ENCODE data around the gene SERF1A. TPM values are rescaled to one million over a fixed set of nuclear protein-coding genes. Genes with fewer than 3 reads are reported as not detected.
"Not testable (repeated sequence)": the region's sequence is repeated elsewhere in the genome, so short reads cannot be mapped to it uniquely, and the experiment has no call there.

SERF1A gene
- total RNA-seq (2014; rRNA removed; shearing (Covaris generic)) (15.3 and 16.2 TPM in 2 replicates), polyA plus RNA-seq (2016; fragmentation: Nextera tagmentation; extraction: Ambion mirVana) (6.8 and 9.2 TPM in 2 replicates)

GRCh38 chr5:70900533-70901271, at the start of gene SERF1A:
Gene SERF1A (plus strand): TSS chr5:70900669. CDS start chr5:70900870, 201 bp downstream.
- not testable (repeated sequence) for H3K4me2 ChIP-seq (ENCODE audit: unreplicated experiment)

GRCh38 chr5:70866778-70867177, 33.7 kb upstream of the SERF1A start:
- H3K27me3 ChIP-seq (replicated peaks; ENCODE audit: insufficient read depth); in situ Hi-C loops (cut with MboI); H3K4me2 ChIP-seq (ENCODE audit: unreplicated experiment); H3K4me3 ChIP-seq; H3K4me1 ChIP-seq (ENCODE audit: insufficient read depth); H3K36me3 ChIP-seq (ENCODE audit: low read depth); H4K20me1 ChIP-seq (ENCODE audit: insufficient read depth); H2AFZ ChIP-seq; H3K27ac ChIP-seq; H3K9ac ChIP-seq; DNase-seq; H3K9me3 ChIP-seq (ENCODE audit: low read depth); H3F3A ChIP-seq (ENCODE audit: insufficient read depth); H3K9me2 ChIP-seq (ENCODE audit: insufficient read depth); H3K79me2 ChIP-seq (ENCODE audit: insufficient read depth): not testable (repeated sequence)
- no CpG with 5 or more reads among the region's 2 CpGs for WGBS, 2 experiments (ENCODE audit: low coverage in 1 of 2, low lambda C conversion rate in 2 of 2, missing lambda C conversion rate in 2 of 2)

More at GRCh38 chr5:70900533-70901271, at the start of gene SERF1A:
- H3K9me3 ChIP-seq (ENCODE audit: low read depth); H2AFZ ChIP-seq; H3K27me3 ChIP-seq (replicated peaks; ENCODE audit: insufficient read depth); DNase-seq; H3K4me1 ChIP-seq (ENCODE audit: insufficient read depth); H3K9me2 ChIP-seq (ENCODE audit: insufficient read depth); H3K36me3 ChIP-seq (ENCODE audit: low read depth); H3K9ac ChIP-seq; in situ Hi-C loops (cut with MboI); H3F3A ChIP-seq (ENCODE audit: insufficient read depth); H3K27ac ChIP-seq; H4K20me1 ChIP-seq (ENCODE audit: insufficient read depth); H3K79me2 ChIP-seq (ENCODE audit: insufficient read depth); H3K4me3 ChIP-seq: not testable (repeated sequence)
- WGBS, 2 experiments (ENCODE audit: low coverage in 1 of 2, low lambda C conversion rate in 2 of 2, missing lambda C conversion rate in 2 of 2), result no CpG with 5 or more reads among the region's 66 CpGs

DNA sequence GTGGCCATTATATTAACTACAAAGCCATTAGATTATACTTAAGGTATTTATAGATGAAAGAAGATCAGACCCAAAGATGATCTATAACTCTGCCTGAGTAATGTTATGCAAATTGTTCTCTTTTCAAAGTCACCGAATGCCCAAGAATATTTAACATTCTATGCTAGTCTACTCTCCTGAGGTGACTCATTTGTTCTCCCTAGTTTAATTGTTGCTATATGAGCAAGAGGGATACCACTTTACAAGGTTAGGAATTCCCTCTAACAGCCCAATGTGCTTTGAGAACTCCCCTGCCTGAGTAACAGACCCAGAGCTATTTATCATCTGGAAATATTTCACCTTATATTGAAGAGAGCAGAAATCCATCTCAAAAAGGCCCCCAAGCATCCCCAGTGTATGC, 29.8 kb upstream of the SERF1A start:
- H3F3A ChIP-seq (ENCODE audit: insufficient read depth); H3K27ac ChIP-seq; H3K9ac ChIP-seq; DNase-seq; H3K4me1 ChIP-seq (ENCODE audit: insufficient read depth); H4K20me1 ChIP-seq (ENCODE audit: insufficient read depth); H2AFZ ChIP-seq; H3K9me2 ChIP-seq (ENCODE audit: insufficient read depth); H3K27me3 ChIP-seq (replicated peaks; ENCODE audit: insufficient read depth); in situ Hi-C loops (cut with MboI); H3K36me3 ChIP-seq (ENCODE audit: low read depth); H3K79me2 ChIP-seq (ENCODE audit: insufficient read depth); H3K9me3 ChIP-seq (ENCODE audit: low read depth); H3K4me2 ChIP-seq (ENCODE audit: unreplicated experiment); H3K4me3 ChIP-seq: not testable (repeated sequence)
- no CpG with 5 or more reads among the region's 1 CpG for WGBS, 2 experiments (ENCODE audit: low coverage in 1 of 2, low lambda C conversion rate in 2 of 2, missing lambda C conversion rate in 2 of 2)

DNA sequence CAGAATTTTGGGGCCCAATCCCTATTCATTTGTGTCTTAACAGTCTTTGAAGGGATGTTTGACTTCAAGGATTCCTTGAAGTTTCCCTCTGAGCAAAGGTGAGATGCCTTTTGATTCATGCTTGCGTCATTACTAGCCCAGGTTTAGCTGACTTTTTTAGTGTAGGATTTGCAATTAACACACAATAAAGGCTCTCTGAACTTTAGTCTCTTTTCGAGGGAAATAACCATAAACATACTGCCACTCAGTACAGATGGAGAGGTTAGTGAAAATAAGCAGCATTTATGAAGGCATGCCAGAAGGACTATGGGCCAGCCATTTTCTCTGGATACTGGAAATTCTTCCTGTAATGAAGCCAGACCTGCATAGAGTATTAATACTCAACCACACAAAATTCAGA, 4.4 kb upstream of the SERF1A start:
- H3K27me3 ChIP-seq (replicated peaks; ENCODE audit: insufficient read depth); H3K4me2 ChIP-seq (ENCODE audit: unreplicated experiment); H3K4me3 ChIP-seq; H3K27ac ChIP-seq; H3K9me3 ChIP-seq (ENCODE audit: low read depth); H3K9ac ChIP-seq; H3K9me2 ChIP-seq (ENCODE audit: insufficient read depth); H3K4me1 ChIP-seq (ENCODE audit: insufficient read depth); H3F3A ChIP-seq (ENCODE audit: insufficient read depth); H3K36me3 ChIP-seq (ENCODE audit: low read depth); H4K20me1 ChIP-seq (ENCODE audit: insufficient read depth); H3K79me2 ChIP-seq (ENCODE audit: insufficient read depth); DNase-seq; H2AFZ ChIP-seq; in situ Hi-C loops (cut with MboI): not testable (repeated sequence)
- no CpG with 5 or more reads among the region's 2 CpGs for WGBS, 2 experiments (ENCODE audit: low coverage in 1 of 2, low lambda C conversion rate in 2 of 2, missing lambda C conversion rate in 2 of 2)

DNA sequence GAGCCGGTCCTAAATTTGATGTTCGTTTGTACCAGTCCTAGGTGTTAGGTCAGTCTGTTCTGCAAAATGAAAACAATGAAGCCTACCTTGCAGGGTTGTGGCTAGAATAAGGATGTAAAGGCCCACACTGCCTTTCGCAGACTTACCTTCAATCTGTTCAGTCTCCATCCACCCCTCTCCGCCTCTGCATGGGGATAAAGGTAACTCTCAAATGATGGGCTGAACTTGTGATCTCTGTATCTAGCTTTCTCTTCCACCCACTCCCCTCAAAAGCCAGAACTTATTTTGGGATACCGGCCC, 753 bp downstream of the SERF1A start:
- H3K79me2 ChIP-seq (ENCODE audit: insufficient read depth); H3K9ac ChIP-seq; H3F3A ChIP-seq (ENCODE audit: insufficient read depth); H2AFZ ChIP-seq; H3K27ac ChIP-seq; H3K4me1 ChIP-seq (ENCODE audit: insufficient read depth); H3K9me2 ChIP-seq (ENCODE audit: insufficient read depth); H3K9me3 ChIP-seq (ENCODE audit: low read depth); H3K27me3 ChIP-seq (replicated peaks; ENCODE audit: insufficient read depth); H3K4me3 ChIP-seq; DNase-seq; H3K36me3 ChIP-seq (ENCODE audit: low read depth); in situ Hi-C loops (cut with MboI); H3K4me2 ChIP-seq (ENCODE audit: unreplicated experiment); H4K20me1 ChIP-seq (ENCODE audit: insufficient read depth): not testable (repeated sequence)
- WGBS, 2 experiments (ENCODE audit: low coverage in 1 of 2, low lambda C conversion rate in 2 of 2, missing lambda C conversion rate in 2 of 2), result no CpG with 5 or more reads among the region's 5 CpGs

GRCh38 chr5:70906624-70907023, 6.2 kb downstream of the SERF1A start:
- H3K9me3 ChIP-seq (ENCODE audit: low read depth); H2AFZ ChIP-seq; H3K36me3 ChIP-seq (ENCODE audit: low read depth); H4K20me1 ChIP-seq (ENCODE audit: insufficient read depth); H3K4me3 ChIP-seq; H3K27me3 ChIP-seq (replicated peaks; ENCODE audit: insufficient read depth); DNase-seq; H3K4me1 ChIP-seq (ENCODE audit: insufficient read depth); H3F3A ChIP-seq (ENCODE audit: insufficient read depth); H3K4me2 ChIP-seq (ENCODE audit: unreplicated experiment); in situ Hi-C loops (cut with MboI); H3K9ac ChIP-seq; H3K9me2 ChIP-seq (ENCODE audit: insufficient read depth); H3K79me2 ChIP-seq (ENCODE audit: insufficient read depth); H3K27ac ChIP-seq: not testable (repeated sequence)
- WGBS, 2 experiments (ENCODE audit: low coverage in 1 of 2, low lambda C conversion rate in 2 of 2, missing lambda C conversion rate in 2 of 2), result no CpG with 5 or more reads among the region's 5 CpGs

DNA sequence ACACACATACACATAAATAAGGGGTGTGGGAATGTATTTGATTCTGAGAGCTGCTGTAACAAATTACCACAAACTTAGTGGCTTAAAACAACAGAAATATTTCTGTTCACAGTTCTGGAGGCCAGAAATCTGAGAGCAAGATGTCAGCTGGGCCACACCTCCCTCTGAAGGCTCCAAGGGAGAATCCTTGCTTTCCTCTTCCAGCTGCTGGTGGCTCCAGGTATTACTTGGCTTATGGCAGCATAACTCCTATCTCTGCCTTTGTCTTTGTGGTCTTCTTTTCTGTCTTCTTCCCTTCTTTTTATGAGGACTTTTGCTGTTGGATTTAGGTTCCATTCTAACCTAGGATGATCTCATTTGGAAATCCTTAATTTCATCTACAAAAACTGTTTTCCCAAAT, 16.4 kb downstream of the SERF1A start:
- H3K9me2 ChIP-seq (ENCODE audit: insufficient read depth); H4K20me1 ChIP-seq (ENCODE audit: insufficient read depth); H2AFZ ChIP-seq; H3K9me3 ChIP-seq (ENCODE audit: low read depth); H3K36me3 ChIP-seq (ENCODE audit: low read depth); H3K27me3 ChIP-seq (replicated peaks; ENCODE audit: insufficient read depth); DNase-seq; H3F3A ChIP-seq (ENCODE audit: insufficient read depth); H3K4me2 ChIP-seq (ENCODE audit: unreplicated experiment); H3K79me2 ChIP-seq (ENCODE audit: insufficient read depth); H3K4me1 ChIP-seq (ENCODE audit: insufficient read depth); H3K27ac ChIP-seq; H3K9ac ChIP-seq; in situ Hi-C loops (cut with MboI); H3K4me3 ChIP-seq: not testable (repeated sequence)

DNA sequence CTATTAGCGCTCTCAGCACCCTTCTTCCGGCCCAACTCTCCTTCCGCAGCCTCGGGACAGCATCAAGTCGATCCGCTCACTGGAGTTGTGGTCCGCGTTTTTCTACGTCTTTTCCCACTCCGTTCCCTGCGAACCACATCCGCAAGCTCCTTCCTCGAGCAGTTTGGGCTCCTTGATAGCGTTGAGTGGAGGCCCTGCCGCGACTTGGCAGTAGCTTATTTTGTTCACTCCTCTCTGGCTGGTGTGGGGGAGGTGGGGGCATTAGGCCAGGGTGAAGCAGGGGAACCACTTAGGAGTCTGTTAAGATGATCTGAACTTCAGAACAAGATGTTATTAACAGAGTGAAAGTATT, 24.7 kb downstream of the SERF1A start:
- H3K27me3 ChIP-seq (replicated peaks; ENCODE audit: insufficient read depth); H3K4me3 ChIP-seq; H3K9me3 ChIP-seq (ENCODE audit: low read depth); in situ Hi-C loops (cut with MboI); H3K79me2 ChIP-seq (ENCODE audit: insufficient read depth); H4K20me1 ChIP-seq (ENCODE audit: insufficient read depth); H3K9me2 ChIP-seq (ENCODE audit: insufficient read depth); H3K9ac ChIP-seq; H3K27ac ChIP-seq; H3K4me1 ChIP-seq (ENCODE audit: insufficient read depth); H3K36me3 ChIP-seq (ENCODE audit: low read depth); H3K4me2 ChIP-seq (ENCODE audit: unreplicated experiment); DNase-seq; H3F3A ChIP-seq (ENCODE audit: insufficient read depth); H2AFZ ChIP-seq: not testable (repeated sequence)
- no CpG with 5 or more reads among the region's 16 CpGs for WGBS, 2 experiments (ENCODE audit: low coverage in 1 of 2, low lambda C conversion rate in 2 of 2, missing lambda C conversion rate in 2 of 2)
